Measurements from ENCODE around the gene ZNF503.

ZNF503 gene, protein sequence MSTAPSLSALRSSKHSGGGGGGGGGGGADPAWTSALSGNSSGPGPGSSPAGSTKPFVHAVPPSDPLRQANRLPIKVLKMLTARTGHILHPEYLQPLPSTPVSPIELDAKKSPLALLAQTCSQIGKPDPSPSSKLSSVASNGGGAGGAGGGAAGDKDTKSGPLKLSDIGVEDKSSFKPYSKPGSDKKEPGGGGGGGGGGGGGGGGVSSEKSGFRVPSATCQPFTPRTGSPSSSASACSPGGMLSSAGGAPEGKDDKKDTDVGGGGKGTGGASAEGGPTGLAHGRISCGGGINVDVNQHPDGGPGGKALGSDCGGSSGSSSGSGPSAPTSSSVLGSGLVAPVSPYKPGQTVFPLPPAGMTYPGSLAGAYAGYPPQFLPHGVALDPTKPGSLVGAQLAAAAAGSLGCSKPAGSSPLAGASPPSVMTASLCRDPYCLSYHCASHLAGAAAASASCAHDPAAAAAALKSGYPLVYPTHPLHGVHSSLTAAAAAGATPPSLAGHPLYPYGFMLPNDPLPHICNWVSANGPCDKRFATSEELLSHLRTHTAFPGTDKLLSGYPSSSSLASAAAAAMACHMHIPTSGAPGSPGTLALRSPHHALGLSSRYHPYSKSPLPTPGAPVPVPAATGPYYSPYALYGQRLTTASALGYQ

DNA sequence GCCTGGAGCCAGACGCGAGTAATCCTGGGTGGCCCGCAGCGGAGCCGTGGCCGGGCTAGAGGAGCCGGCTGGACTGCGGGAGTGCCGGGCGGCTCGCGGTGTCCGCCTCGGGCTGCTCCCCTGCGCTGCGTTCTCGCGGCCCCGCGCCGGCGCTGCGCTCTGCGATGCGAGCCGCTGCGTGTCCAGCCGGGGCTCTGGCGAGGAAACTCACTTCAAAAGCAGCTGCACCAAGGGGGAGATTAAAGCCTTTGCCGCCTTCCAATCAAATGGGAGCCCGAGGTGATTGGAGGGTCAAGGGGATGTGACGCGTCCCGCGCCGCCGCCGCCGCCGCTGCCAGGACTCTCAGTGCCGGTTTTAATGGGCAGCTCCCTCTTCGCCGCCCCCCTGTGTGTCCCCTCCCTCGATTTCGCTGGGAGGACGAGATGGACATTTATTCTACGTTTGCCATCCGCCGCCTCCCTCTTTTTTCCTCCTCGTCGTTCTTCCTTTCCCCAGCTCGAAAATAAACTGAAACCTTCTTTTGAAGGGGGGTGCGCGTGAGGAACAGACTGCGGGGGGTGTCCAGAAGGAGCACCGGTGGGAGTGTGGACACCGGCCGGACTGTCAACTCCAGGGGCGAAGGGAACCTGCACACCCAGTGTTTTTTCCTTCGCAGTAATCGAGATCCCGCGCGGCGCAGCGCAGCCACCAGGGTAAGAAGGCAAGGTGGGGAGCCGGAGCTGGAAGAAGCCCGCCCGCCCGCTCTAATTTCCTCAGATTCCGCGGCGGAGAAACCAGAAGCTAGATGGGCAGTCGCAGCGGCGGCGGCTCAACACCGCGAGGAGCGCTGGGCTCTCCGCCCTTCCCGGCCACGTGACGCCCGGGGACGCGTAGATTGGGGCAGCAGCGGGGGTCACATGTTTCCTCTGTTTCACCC lies at the start of gene ZNF503:
ZNF503 (minus strand) TSS at position 196 of the 917 bp plus-strand sequence. CDS start 345 bp downstream, outside the sequence.
- Histone ChIP-seq H3K9ac (ENCODE audit: low read length in 5 of 5) (peak within 1 kb of the TSS; percentile 73 to 92 (median 86)), H3K4me3 (ENCODE audit: low read depth in 1 of 5, low read length in 5 of 5) (peak within 1 kb of the TSS; percentile 89 to 99 (median 93)), H3K27ac (ENCODE audit: low read depth, low read length) (peak within 1 kb of the TSS; percentile 93), H3K36me3 (ENCODE audit: control insufficient read depth in 5 of 5, insufficient read depth in 5 of 5, low read length in 5 of 5) (peaks cover 0 to 7% (median 6%) of the 10 kb centered on the region in 5 donors), H3K4me1 (ENCODE audit: control insufficient read depth in 5 of 5, insufficient read depth in 5 of 5, low read length in 5 of 5) (peaks cover 2 to 67% (median 50%) of the 10 kb centered on the region in 5 donors), H3K27me3 (ENCODE audit: control insufficient read depth in 5 of 5, insufficient read depth in 4 of 5, low read length in 5 of 5) (peaks cover 0 to 11% (median 2%) of the 10 kb centered on the region in 5 donors), H3K9me3 (ENCODE audit: control insufficient read depth in 5 of 5, low read length in 5 of 5) (no peaks in the 10 kb centered on the region)

DNA sequence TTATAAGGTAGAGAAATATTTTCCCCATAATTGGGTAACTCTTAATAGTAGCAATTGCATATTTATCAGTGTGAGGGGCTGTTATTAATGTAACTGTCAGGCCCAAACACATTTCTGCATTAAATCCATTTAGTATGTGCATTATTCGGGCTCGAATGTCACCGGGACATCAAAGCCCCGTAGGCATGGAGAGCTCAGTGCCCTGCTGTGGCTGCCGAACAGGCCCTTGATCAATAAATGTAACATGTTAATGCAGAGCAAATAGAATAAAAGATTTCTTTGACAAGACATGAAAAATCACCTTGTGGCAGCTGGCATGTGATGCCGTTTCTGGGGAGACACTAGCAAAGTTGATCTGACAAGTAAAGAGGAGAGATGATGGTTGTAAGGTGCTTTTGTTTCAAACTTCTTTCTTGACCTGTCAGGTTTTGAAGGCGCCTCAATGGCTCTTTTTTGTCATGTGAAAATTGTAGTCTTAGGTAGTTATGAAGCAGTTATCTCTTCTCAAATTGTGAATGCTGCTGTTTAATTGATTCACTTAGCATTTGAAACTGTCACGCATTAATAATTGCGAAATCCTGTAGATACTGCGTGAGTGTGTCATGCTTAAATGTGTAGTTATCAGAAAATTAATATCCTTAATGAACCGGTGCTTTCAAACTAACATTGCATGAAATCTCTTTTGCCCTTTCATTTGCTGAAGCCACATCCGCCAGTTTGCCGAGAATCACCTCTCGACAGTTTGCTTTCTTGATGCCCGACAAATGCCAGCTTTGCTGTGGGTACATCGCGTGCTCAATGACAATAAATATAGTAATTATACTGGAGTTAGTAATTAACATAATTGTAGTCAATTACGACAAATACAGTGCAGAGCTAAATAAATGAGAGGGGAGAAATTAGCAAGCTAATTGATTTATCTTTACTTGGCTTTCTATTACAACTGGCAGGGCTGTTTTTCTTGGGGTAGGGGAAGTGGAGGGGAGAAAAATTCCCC lies 49.4 kb upstream of the ZNF503 start:
- Histone ChIP-seq H3K27me3 (ENCODE audit: control insufficient read depth in 5 of 5, insufficient read depth in 4 of 5, low read length in 5 of 5) (no peaks in the 10 kb centered on the region), H3K4me3 (ENCODE audit: low read depth in 1 of 5, low read length in 5 of 5) (no peak overlapping the region), H3K27ac (ENCODE audit: low read depth, low read length) (no peak overlapping the region), H3K9ac (ENCODE audit: low read length in 5 of 5) (no peak overlapping the region), H3K36me3 (ENCODE audit: control insufficient read depth in 5 of 5, insufficient read depth in 5 of 5, low read length in 5 of 5) (peaks cover 0 to 14% (median 10%) of the 10 kb centered on the region in 5 donors), H3K4me1 (ENCODE audit: control insufficient read depth in 5 of 5, insufficient read depth in 5 of 5, low read length in 5 of 5) (peaks cover 2 to 18% (median 15%) of the 10 kb centered on the region in 5 donors), H3K9me3 (ENCODE audit: control insufficient read depth in 5 of 5, low read length in 5 of 5) (peaks cover 0 to 9% (median 4%) of the 10 kb centered on the region in 5 donors)

DNA sequence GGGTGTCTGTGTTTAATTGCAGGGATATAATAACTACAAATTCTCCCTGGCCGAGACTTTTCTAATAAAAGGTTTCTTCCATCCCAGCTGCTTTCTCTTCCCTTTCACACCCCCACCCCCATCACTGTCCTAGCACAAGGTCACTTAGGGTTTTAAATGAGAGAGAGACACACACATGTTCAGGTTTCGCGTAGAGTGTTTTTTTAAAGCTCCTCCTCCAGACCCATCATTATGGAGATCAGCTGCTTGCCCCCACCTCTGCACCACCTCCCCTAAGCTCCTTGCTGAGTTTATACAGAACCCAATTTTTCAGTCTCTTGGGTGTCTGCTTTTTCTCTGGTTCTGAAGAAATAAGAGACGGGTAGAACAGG lies 48.5 kb upstream of the ZNF503 start:
- Histone ChIP-seq H3K27ac (ENCODE audit: low read depth, low read length) (no peak overlapping the region), H3K4me1 (ENCODE audit: control insufficient read depth in 5 of 5, insufficient read depth in 5 of 5, low read length in 5 of 5) (peaks cover 2 to 18% (median 15%) of the 10 kb centered on the region in 5 donors), H3K27me3 (ENCODE audit: control insufficient read depth in 5 of 5, insufficient read depth in 4 of 5, low read length in 5 of 5) (no peaks in the 10 kb centered on the region), H3K36me3 (ENCODE audit: control insufficient read depth in 5 of 5, insufficient read depth in 5 of 5, low read length in 5 of 5) (peaks cover 0 to 7% (median 4%) of the 10 kb centered on the region in 5 donors), H3K9me3 (ENCODE audit: control insufficient read depth in 5 of 5, low read length in 5 of 5) (peaks cover 0 to 10% (median 5%) of the 10 kb centered on the region in 5 donors), H3K9ac (ENCODE audit: low read length in 5 of 5) (no peak overlapping the region), H3K4me3 (ENCODE audit: low read depth in 1 of 5, low read length in 5 of 5) (no peak overlapping the region)

DNA sequence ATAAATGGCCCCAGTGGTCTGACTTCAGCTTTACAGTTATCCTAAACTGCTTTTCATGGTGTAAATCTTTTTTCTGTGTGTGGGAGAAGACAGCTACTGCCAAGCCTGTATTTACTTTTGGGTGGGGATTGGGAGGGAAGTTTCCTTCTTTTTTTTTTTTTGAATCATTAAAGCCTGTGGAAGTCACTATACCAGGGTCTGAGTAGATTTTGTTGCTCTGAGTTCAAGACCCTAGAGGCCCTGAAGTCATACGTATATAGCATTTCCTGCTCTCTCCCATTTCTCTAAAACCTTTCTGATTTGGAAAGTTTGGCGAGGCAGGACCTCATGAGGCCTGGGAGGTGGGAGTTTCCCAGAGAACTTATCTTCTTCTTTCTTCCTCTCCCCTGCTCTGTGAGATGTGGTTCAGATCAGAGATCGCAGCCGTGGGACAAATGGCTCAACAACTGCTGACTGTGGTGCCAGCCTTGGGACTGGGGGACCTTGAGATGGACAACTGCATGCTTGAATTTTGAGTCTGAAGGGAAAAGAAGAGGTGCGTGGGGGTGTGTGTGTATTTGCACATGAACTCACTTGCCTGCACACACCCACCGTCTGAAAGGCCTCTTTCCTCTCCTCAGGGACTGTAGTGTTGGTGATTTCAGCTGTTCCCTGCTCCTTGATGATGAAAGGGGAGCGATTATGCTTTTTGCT lies 48.0 kb upstream of the ZNF503 start:
- H3K36me3 ChIP-seq (ENCODE audit: control insufficient read depth in 5 of 5, insufficient read depth in 5 of 5, low read length in 5 of 5), result peaks cover 0 to 2% (median 0%) of the 10 kb centered on the region in 5 donors
- H3K27me3 ChIP-seq (ENCODE audit: control insufficient read depth in 5 of 5, insufficient read depth in 4 of 5, low read length in 5 of 5), result no peaks in the 10 kb centered on the region
- H3K4me1 ChIP-seq (ENCODE audit: control insufficient read depth in 5 of 5, insufficient read depth in 5 of 5, low read length in 5 of 5), result peaks cover 2 to 18% (median 15%) of the 10 kb centered on the region in 5 donors
- no peak overlapping the region for H3K4me3 ChIP-seq (ENCODE audit: low read depth in 1 of 5, low read length in 5 of 5)
- no peak overlapping the region for H3K9ac ChIP-seq (ENCODE audit: low read length in 5 of 5)
- H3K9me3 ChIP-seq (ENCODE audit: control insufficient read depth in 5 of 5, low read length in 5 of 5), result peaks cover 0 to 10% (median 7%) of the 10 kb centered on the region in 5 donors
- H3K27ac ChIP-seq (ENCODE audit: low read depth, low read length), result no peak overlapping the region

DNA sequence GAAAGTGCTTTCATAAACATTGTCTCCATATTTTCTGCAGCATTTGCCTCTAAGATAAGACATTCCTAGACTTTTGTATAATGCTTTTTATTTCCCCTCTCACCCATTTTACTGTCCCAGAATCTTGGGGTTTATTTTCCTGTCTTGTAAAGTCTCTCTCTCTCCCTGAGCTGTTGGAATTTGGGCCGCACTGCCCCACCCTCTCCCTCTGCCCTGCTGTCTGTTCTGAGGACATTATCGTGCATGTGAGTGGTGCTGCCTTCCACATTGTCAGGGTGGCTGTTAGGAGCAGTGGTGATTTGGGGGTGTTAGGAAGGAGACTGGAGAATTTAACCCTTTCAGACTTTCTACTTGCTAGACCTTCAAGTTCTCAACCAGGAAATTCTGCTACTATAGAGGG lies 46.6 kb upstream of the ZNF503 start:
- no peak overlapping the region for H3K27ac ChIP-seq (ENCODE audit: low read depth, low read length)
- peaks cover 0 to 16% (median 14%) of the 10 kb centered on the region in 5 donors for H3K9me3 ChIP-seq (ENCODE audit: control insufficient read depth in 5 of 5, low read length in 5 of 5)
- H3K4me3 ChIP-seq (ENCODE audit: low read depth in 1 of 5, low read length in 5 of 5), result no peak overlapping the region
- peaks cover 0 to under 1% (median 0%) of the 10 kb centered on the region in 5 donors for H3K36me3 ChIP-seq (ENCODE audit: control insufficient read depth in 5 of 5, insufficient read depth in 5 of 5, low read length in 5 of 5)
- no peaks in the 10 kb centered on the region for H3K27me3 ChIP-seq (ENCODE audit: control insufficient read depth in 5 of 5, insufficient read depth in 4 of 5, low read length in 5 of 5)
- no peak overlapping the region for H3K9ac ChIP-seq (ENCODE audit: low read length in 5 of 5)
- peaks cover 2 to 18% (median 15%) of the 10 kb centered on the region in 5 donors for H3K4me1 ChIP-seq (ENCODE audit: control insufficient read depth in 5 of 5, insufficient read depth in 5 of 5, low read length in 5 of 5)

DNA sequence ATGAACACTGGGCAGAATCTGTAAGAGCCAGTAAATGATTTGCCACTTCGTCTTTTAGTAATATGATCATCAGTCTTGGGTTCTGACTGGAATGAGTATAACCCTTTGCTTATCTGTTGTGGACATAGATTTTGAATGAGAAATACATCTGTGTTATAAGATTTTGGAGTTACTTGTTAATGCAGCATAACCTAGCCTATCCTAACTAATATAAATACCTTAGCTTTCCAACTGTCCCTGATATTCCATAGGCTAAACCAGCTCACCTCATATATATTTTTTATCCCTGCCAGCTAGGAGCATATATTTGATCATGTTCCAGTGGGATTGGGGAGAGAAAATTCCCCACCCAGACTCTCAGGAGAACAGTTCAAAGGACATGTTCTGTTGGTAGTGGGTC lies 44.9 kb upstream of the ZNF503 start:
- H3K4me3 ChIP-seq (ENCODE audit: low read depth in 1 of 5, low read length in 5 of 5), result no peak overlapping the region
- H3K9ac ChIP-seq (ENCODE audit: low read length in 5 of 5), result no peak overlapping the region
- no peak overlapping the region for H3K27ac ChIP-seq (ENCODE audit: low read depth, low read length)
- peaks cover 2 to 18% (median 15%) of the 10 kb centered on the region in 5 donors for H3K4me1 ChIP-seq (ENCODE audit: control insufficient read depth in 5 of 5, insufficient read depth in 5 of 5, low read length in 5 of 5)
- peaks cover 0 to 19% (median 15%) of the 10 kb centered on the region in 5 donors for H3K9me3 ChIP-seq (ENCODE audit: control insufficient read depth in 5 of 5, low read length in 5 of 5)
- H3K27me3 ChIP-seq (ENCODE audit: control insufficient read depth in 5 of 5, insufficient read depth in 4 of 5, low read length in 5 of 5), result no peaks in the 10 kb centered on the region
- H3K36me3 ChIP-seq (ENCODE audit: control insufficient read depth in 5 of 5, insufficient read depth in 5 of 5, low read length in 5 of 5), result peaks cover 0 to 2% (median 0%) of the 10 kb centered on the region in 5 donors

DNA sequence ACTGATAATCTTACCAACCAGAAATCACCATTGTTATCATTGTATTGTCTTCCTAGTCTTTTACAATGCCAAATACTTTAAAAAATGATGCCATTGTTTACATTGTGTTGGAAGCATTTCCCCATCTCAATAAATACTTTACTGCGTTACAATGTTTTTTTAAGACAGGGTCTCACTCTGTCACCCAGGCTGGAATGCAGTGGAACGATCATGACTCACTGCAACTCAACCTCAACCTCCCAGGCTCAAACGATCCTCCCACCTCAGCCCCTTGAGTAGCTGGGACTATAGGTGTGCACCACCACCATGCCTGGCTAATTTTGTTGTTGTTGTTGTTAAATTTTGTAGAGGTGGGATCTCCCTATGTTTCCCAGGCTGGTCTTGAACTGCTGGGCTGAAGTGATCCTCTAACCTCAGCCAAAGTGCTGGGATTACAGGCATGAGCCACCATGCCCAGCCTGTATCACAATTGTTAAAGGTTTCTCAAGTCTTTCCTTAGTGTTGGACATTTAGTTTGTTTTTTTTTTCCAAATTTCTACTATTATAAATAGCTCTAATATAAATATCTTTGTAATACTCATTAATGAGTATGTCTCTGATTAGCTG lies 43.3 kb upstream of the ZNF503 start:
- H3K27ac ChIP-seq (ENCODE audit: low read depth, low read length), result no peak overlapping the region
- no peak overlapping the region for H3K9ac ChIP-seq (ENCODE audit: low read length in 5 of 5)
- H3K4me3 ChIP-seq (ENCODE audit: low read depth in 1 of 5, low read length in 5 of 5), result no peak overlapping the region
- peaks cover 2 to 16% (median 12%) of the 10 kb centered on the region in 5 donors for H3K4me1 ChIP-seq (ENCODE audit: control insufficient read depth in 5 of 5, insufficient read depth in 5 of 5, low read length in 5 of 5)
- no peaks in the 10 kb centered on the region for H3K27me3 ChIP-seq (ENCODE audit: control insufficient read depth in 5 of 5, insufficient read depth in 4 of 5, low read length in 5 of 5)
- H3K9me3 ChIP-seq (ENCODE audit: control insufficient read depth in 5 of 5, low read length in 5 of 5), result peaks cover 0 to 19% (median 15%) of the 10 kb centered on the region in 5 donors
- H3K36me3 ChIP-seq (ENCODE audit: control insufficient read depth in 5 of 5, insufficient read depth in 5 of 5, low read length in 5 of 5), result peaks cover 0 to 5% (median 2%) of the 10 kb centered on the region in 5 donors

DNA sequence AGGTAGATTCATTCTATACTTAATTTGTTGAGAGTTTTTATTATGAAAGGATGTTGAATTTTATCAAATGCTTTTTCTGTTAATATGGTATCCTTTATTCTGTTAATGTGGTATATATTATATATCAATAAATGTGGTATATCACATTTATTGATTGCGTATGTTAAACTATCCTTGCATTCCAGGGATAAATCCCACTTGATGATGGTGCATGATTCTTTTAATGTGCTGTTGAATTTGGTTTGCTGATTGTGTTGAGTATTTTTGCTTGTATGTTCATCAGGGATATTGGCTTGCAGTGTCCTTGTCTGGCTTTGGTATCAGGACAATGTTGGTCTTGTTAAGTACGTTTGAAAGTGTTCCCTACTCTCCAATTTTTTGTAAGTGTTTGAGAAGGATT lies 41.8 kb upstream of the ZNF503 start:
- H3K9ac ChIP-seq (ENCODE audit: low read length in 5 of 5), result no peak overlapping the region
- peaks cover 0 to 19% (median 15%) of the 10 kb centered on the region in 5 donors for H3K9me3 ChIP-seq (ENCODE audit: control insufficient read depth in 5 of 5, low read length in 5 of 5)
- H3K4me1 ChIP-seq (ENCODE audit: control insufficient read depth in 5 of 5, insufficient read depth in 5 of 5, low read length in 5 of 5), result peaks cover 2 to 8% (median 4%) of the 10 kb centered on the region in 5 donors
- no peaks in the 10 kb centered on the region for H3K27me3 ChIP-seq (ENCODE audit: control insufficient read depth in 5 of 5, insufficient read depth in 4 of 5, low read length in 5 of 5)
- no peak overlapping the region for H3K4me3 ChIP-seq (ENCODE audit: low read depth in 1 of 5, low read length in 5 of 5)
- H3K36me3 ChIP-seq (ENCODE audit: control insufficient read depth in 5 of 5, insufficient read depth in 5 of 5, low read length in 5 of 5), result peaks cover 5 to 19% (median 14%) of the 10 kb centered on the region in 5 donors
- H3K27ac ChIP-seq (ENCODE audit: low read depth, low read length), result no peak overlapping the region

Measured in subcutaneous abdominal adipose tissue (tissue), 5 donors.